ENCODE measurements around the gene KRR1. TPM values are rescaled to one million over a fixed set of nuclear protein-coding genes. Genes with fewer than 3 reads are reported as not detected.
"Not testable (repeated sequence)": the region's sequence is repeated elsewhere in the genome, so short reads cannot be mapped to it uniquely, and the experiment has no call there.

The KRR1 gene
- total and polyA plus RNA-seq, 2 of the 13 experiments (the other 11 are each of a cell fraction or from before 2014, with no cell fraction given) = 19.3 to 103 TPM

- TF ChIP-seq FOXP1 (IDR thresholded peaks at IDR 0.05) = no peak
- TF ChIP-seq FOXP1 (CRISPR knock-in tag; IDR thresholded peaks at IDR 0.05) = no peak
- TF ChIP-seq FOXK1 (CRISPR knock-in tag; IDR thresholded peaks at IDR 0.05; ENCODE audit: borderline replicate concordance, low read depth) = no peak
- no peak for TF ChIP-seq NCOA2 (CRISPR knock-in tag; IDR thresholded peaks at IDR 0.05)
- no peak for TF ChIP-seq ELK4 (CRISPR knock-in tag; IDR thresholded peaks at IDR 0.05; ENCODE audit: borderline replicate concordance)
- TF ChIP-seq ZNF747 (CRISPR knock-in tag; IDR thresholded peaks at IDR 0.05; ENCODE audit: borderline replicate concordance) = no peak
- TF ChIP-seq E2F5 (CRISPR knock-in tag; conservative IDR thresholded peaks at IDR 0.05) = no peak
Measured at GRCh38 chr12:75487308-75487707, 24.1 kb downstream of the KRR1 start (continued).

GRCh38 chr12:75484450-75484849, 27.0 kb downstream of the KRR1 start:
- WGBS (ENCODE audit: low lambda C conversion rate) = 94% methylated on average over 2 of the region's 2 CpGs
- H3K9ac ChIP-seq (ENCODE audit: insufficient read depth, low read depth, low read length); H2AFZ ChIP-seq (ENCODE audit: low read length); DNase-seq (ENCODE audit: low spot score); H3K27me3 ChIP-seq (ENCODE audit: control insufficient read depth in 1 of 2, insufficient read depth in 2 of 2, low read length in 2 of 2); H3K27ac ChIP-seq (ENCODE audit: extremely low read length, insufficient read depth, low read length); ATAC-seq; H4K20me1 ChIP-seq (ENCODE audit: insufficient read depth, low read length); in situ Hi-C loops (cut with HindIII; ENCODE audit: extremely low pct_ligation_motif_present, low pct_unique_long_range_greater_than_20kb); POLR2A ChIA-PET; FAIRE-seq; H3K4me3 ChIP-seq (replicated peaks in 1 of 3; ENCODE audit: insufficient read depth in 1 of 3, low read depth in 2 of 3, low read length in 3 of 3); H3K36me3 ChIP-seq (replicated peaks in 1 of 2; ENCODE audit: control insufficient read depth in 1 of 2, insufficient read depth in 2 of 2, low read length in 2 of 2); H3K9me3 ChIP-seq (ENCODE audit: low read length); H3K4me2 ChIP-seq (ENCODE audit: low read depth, low read length); BruUV-seq (replicated peaks); H3K79me2 ChIP-seq (ENCODE audit: insufficient read depth, low read length): not testable (repeated sequence)
- H3K4me1 ChIP-seq (ENCODE audit: insufficient read depth, low read length) = peaks cover 23% of the 10 kb centered on the region
- CTCF ChIA-PET (ENCODE audit: low intra/inter-chr PET ratio, low total read pairs) = interaction anchor here (1.3 kb wide), 1 partner anchor 971 kb away, joined by 3 read pairs; no protein-coding TSS in a partner anchor
- intact Hi-C loops (cut with micrococcal nuclease; ENCODE audit: unreplicated experiment) = loop anchor here (5.0 to 10.0 kb wide), 2 partner anchors 860 to 973 kb away; partner anchors contain the start of gene BBS10
